ENCODE results near the gene ATXN7L2. TPM values are rescaled to one million over a fixed set of nuclear protein-coding genes. Genes with fewer than 3 reads are reported as not detected.
"Not testable (repeated sequence)": the region's sequence is repeated elsewhere in the genome, so short reads cannot be mapped to it uniquely, and the experiment has no call there.

Gene ATXN7L2, protein sequence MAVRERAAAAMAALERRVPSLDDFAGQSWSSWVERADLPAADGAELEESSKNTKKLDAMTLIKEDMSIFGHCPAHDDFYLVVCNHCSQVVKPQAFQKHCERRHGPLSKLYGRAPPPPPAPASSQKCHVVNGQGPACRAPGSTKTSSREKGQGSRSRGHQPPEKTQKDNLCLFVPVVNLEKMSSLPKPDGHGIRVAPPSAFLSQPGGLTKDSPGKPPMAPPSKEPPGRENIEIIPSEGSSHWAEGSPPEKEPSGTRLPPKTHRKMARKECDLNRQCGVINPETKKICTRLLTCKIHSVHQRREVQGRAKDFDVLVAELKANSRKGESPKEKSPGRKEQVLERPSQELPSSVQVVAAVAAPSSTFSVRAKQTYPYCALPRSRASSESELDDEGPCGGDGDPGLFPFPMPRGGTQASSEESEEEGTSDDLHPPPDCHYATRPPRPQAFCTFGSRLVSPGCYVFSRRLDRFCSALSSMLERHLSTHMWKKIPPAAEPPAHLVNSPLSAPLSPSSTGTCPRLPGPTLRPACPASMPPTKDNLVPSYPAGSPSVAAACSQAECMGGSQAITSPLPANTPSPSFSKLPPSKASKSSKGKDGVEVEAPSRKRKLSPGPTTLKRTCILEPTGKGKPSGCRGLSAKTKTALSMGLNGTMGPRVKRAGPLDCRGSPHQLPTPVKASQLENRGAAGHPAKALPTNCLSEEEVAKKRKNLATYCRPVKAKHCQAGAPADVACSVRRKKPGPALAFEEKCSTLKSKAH
- polyA plus RNA-seq (ENCODE audit: insufficient read length): 31.2 TPM

DNA sequence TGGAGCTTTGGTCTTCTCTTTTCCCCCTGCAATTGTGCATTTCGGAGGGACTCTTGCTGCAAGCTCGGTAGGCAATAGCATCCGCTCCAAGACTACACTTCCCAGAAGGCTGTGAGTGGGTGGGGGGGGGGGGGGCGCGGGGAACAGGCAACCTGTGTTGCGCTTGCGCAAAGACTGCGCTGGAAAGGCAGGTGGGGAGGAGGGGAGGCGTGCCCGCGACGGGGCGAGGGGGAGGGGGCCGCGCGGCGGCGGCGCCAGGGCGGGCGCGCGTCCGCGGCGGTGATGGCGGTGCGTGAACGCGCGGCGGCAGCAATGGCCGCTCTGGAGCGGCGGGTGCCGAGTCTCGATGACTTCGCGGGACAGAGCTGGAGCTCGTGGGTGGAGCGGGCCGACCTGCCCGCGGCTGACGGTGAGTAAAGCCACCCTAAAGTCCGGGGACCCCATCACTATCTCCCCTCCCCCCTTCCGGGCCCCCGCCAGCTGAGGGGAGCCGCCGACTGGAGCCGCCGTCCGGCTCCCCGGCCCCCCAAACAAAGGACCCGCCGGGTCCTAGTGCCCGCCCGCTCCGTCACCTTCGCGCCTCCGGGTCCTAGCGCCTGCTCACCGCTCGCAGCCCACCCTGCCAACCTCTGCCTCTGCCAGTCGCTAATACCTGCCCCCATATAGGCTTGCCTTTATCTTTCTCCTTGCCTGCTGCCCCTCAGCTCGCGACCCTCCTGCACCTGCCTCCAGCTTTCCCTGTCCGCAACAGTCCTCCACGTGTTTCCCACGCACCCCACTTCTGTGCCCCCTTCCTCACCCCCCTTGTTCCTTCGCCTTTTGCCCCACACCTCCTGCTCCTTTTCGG, at the start of gene ATXN7L2:
Gene ATXN7L2 (plus strand): TSS at position 234 of the 847 bp plus-strand sequence. CDS start 49 bp downstream, at position 283.
- DNase-seq: peak; percentile 96

DNA sequence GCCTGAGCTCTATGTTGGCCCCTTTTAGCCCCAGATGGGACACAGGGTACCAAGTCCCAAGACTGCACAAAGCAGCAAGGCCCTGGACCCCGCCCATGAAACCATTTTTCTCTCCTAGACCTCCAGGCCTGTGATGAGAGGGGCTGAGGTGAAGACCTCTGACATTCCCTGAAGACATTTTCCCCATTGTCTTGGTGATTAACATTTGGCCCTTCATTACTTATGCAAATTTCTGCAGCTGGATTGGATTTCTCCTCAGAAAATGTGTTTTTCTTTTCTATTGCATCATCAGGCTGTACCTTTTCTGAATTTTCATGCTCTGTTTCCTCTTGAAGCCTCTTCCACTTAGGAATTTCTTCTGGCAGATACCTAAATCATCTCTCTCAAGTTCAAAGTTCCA, 49.2 kb upstream of the ATXN7L2 start:
- DNase-seq: no peak

DNA sequence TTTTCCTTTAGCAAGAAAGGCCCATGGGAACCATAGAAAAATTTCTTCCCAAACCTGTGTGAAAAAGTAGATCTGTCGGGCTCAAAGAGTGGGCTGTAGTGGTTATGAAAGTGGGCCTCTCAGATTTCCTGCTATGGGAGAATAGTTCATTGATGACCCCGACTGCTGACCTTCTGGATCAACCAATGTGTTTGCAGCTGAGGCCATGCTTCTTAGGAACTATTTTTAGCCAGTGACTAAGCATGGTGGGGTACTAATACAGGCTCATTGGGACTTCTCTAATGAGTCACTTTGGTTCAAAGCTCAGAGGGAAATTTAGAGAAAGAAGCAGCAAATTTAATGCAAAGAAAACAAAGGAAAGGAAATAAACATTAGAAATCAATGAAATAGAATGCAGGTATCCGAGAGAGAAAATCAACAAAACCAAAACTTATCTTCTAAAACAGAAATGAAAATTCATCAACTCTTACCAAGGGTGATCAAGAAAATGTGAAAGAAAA, 44.9 kb upstream of the ATXN7L2 start:
- DNase-seq: no peak

DNA sequence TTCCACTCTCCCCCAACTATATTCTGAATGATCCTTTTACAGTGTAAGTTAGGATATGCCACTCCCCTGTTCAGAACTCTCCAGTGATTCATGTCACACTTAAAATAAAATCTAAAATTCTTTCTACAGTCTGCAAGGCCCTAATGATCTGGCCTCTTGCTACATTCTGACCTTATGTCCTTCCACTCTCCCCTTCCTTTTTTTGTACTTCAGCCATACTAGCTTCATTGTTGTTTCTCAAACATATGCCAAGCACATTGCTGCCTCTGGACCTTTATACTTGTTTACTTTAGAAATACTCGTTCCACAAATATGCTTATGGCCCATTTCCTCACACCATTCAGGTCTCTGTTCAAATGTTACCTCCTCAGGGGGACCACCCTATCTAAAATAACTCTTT, 42.6 kb upstream of the ATXN7L2 start:
- DNase-seq: no peak

DNA sequence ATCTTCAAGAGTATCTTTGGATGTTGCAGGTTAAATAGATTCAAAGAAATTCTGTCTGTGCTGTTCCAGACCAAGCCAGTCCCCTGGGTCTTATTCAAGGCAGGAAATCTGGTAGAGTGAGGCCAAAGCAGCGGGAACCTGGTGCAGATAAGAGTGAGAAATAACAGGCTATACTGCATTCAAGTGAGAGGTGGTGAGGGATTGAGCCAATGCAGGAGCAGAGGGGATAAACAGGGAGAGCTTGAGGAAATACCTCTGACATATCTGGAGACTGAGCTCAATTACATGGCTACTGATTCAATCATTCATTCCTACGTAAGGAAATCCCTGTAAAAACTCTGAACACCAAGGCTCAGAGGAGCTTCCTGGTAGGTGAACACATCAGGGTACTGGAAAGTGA, 40.2 kb upstream of the ATXN7L2 start:
- DNase-seq: no peak

DNA sequence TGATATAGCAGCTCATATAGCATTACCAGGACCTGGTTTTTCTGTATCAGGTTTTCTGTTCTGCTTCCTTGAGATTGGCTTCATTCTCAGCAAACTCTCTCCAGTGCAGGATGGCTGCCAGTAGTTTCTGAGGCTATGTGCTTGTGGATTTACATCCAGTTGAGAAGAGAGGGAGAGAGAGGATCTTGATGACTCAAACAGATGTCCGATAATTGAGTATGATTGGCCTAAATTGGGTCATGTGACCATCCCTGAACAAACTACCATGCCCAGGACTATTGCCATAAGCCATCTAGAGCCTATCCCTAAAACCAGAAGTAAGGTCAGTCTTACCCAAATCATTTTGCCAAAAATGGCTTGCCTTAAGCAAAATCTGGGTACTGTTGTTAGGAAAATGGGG, 39.4 kb upstream of the ATXN7L2 start:
- no peak for DNase-seq

DNA sequence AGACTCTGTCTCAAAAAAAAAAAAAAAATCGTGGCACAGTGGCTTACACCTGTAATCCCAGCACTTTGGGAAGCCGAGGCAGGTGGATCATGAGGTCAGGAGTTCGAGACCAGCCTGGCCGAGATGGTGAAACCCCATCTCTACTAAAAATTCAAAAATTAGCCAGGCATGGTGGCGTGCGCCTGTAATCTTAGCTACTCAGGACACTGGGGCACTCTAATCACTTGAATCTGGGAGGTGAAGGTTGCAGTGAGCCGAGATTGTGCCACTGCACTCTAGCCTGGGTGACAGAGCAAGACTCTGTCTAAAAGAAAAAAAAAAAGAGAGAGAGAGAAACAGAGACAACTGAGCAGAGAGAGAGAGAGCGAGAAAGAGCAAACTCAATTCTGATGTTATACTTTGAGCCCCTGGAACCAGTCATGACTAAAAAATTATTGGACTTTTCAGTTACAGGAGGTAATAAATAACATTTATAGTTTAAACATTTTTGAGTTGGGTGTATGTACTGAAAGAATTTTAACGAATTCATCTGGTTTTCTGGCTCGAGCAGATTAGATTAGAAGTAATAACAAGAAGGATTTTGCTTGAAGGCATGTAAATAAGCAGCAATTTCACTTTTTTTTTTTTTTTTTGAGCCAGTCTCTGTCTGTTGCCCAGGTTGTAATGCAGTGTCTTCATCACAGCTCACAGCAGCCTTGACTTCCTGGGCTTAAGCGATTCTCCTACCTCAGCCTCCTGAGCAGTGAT, 37.6 kb upstream of the ATXN7L2 start:
- not testable (repeated sequence) for DNase-seq

DNA sequence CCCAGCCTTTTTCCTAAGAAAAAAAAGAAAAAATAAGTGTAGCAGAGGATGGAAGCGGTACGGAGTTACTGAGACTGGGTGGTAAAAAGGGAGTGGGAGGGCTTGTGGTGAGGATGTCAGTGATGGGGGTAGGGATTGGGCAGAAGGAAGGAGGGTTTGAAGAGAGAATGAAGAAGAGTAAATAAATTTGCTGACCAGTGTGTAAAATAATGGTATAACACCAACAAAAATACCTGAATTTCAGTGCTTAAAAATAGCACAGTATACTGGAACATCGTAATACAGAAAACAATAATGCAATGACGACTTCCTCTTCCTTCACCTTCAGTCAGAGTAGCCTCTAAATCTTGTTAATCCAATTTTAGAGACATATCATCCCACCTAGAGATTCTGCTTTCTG, 36.2 kb upstream of the ATXN7L2 start:
- no peak for DNase-seq

DNA sequence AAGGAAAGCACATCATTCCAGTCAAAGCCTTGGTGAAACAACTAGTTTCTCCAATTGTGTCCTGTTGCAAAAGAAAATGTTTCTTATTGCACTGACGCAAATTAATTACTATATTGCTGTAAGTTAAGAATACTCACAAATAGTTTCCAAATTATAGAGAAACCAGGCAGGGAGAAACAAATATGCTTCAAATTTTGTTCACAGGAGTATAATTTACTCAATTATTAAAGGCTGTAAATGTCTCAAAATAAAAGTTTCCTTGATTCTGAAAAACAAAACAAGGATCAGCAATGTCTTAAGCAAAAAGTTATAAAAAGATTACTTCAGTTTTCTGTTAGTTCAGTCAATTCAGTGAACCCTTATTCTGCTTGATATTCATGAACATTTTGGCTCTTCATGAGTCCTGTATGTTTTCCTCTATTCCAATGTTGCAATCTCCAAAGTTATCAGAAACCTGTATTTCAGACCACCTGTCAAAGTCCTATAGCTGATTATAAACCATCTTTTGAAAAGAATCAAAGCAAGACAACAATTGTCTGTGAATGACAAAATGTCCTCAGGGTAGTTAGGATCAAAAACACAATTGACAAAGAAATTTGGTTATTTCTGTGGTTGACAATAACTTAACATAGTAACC, 29.1 kb upstream of the ATXN7L2 start:
- no peak for DNase-seq

DNA sequence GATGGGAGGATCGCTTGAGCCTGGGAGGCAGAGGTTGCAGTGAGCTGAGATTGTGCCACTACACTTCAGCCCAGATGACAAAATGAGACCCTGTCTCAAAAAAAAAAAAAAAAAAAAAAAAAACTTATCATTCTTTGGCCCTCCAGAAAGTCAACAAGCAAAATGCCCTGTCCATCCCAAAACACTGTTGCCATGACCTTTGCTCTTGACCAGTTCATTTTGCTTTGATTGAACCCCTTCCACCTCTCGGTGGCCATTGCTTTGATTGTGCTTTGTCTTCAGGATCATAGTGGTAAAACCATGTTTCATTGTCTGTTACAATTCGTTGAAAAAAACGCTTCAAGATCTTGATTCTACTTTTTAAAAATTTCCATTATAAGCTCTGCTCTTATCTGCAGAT, 25.9 kb upstream of the ATXN7L2 start:
- DNase-seq: no peak

DNA sequence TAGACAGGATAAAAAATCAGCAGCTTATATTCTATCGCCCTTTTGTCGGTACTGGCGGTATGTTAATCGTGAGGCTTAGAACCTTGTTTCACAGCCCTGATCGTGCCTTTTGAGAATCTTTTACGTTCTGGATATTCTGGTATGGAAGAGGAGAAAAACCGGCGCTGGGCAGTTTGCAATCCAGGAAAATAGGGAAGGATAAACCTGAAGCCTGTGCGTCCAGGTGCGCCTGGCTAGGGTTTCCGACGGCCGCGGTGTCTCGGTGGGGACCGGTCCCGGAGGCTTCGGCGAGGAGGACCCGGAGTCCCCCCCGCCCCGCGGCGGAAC, 17.6 kb upstream of the ATXN7L2 start:
- no peak for DNase-seq

DNA sequence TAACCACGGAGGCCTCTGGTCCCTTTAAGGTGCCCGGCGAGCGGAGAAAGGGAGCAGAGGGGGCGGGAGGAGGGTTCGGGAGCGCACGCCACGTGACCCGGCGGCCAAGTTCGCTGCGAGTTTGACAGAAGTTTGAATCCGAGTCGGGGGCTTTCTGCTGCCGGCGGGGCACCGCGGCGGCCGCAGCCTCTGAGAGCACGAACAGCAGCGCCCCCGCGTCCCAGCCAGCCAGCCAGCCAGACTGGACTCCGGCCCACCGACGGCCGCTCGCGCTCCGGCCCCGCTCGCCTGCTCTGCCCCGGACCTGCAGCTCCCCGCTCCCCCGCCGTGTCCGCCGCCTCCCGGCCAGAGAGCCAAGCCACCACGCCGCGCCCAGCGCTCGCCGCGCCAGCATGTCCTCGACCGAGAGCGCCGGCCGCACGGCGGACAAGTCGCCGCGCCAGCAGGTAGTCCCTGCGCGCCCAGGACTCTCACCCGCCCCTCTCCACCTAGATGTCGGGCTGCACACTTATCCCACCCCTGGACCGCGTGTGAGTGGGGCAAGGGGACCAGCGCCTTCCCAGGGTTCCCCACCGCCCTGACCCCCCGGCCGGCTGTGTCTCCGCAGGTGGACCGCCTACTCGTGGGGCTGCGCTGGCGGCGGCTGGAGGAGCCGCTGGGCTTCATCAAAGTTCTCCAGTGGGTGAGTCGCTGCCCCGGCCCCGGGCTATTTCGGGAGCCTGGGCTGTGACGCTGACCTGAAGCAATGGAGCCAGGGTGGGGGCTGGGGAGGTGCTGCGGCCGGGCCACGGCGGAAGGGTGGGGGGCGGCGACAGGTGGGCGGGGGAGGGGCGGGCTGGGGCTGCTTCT, 17.0 kb upstream of the ATXN7L2 start, which contains the start of gene SYPL2:
Gene SYPL2 (plus strand): TSS at position 95 of the 849 bp plus-strand sequence. CDS start 298 bp downstream, at position 393.
- no peak for DNase-seq

DNA sequence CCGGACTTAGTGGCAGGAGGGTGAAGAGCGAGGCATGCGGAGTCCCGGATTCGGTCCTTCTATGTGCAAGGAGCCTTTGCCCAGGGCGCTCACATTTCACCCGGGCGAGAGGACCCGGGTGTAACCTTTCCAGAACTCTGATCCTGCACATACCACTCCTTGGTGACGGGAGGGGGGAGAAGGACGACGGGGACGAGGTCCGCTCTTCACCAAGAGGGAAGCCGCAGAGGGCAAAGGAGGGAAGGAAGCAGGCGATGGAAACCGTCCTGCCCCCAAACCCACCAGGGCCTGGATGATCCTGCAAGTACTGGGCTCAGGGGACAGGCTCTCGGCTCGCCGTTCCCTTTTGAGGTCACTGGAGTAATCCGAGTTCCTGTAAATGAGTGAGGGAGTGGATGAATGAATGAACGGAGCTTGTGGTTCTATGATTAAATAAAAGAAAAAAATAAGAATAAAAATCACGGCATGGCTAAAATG, 16.4 kb upstream of the ATXN7L2 start:
- DNase-seq: no peak

DNA sequence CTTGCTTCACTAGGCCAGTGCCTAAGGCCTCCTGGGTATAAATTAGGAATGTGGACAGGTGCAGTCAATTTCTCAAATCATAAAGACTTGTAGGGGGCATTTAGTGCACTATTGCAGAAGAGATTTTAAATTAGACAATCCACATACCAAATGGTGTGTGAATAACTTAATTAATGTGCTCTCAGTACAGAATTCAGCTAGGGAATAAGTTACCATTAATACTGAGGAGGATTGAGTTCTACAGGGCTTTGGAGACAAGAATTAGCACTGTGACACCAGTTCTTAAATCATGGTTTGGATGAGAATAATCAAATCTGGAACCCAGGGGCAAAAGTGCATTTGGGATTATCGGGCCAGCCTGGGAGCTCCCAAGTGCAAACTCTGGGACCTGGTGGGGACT, 15.6 kb upstream of the ATXN7L2 start:
- no peak for DNase-seq

DNA sequence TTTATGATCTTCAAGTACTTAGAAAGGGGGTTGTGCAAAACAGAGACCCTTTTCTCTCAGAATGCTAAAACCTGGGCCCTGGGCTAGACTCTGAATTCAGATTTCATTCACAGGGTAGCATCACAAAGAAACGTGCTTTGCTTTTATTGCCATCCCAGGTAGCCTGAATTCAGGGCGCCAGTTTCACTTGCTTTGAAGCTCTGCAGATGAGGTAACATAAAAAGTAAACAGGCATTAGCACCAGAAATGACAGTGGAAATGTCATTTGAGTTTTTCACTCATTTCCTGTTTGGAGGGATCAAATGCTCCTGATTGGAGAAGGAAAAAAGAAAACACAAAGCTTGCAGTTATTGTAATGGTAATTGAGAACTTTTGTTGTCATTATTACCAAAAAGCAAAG, 14.8 kb upstream of the ATXN7L2 start:
- no peak for DNase-seq

DNA sequence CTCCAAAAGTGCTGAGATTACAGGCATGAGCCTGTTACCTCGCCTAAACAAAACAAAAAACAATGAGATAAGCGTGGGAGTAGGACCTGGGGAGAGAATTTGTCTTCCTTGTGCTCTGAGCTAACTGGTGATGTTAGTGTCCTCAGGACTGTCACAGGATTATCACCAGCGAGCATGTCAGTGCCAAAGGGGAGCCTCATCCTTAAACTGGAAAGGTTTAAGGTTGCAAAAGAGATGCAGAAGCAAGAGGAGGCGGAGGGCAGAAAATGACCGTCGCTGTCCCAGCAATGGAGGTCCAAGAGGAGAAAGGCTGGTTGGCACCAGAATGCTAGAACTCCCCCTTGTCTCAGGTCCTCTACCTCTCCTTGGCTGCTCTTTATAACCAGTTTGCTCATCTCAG, 13.5 kb upstream of the ATXN7L2 start:
- DNase-seq: no peak

DNA sequence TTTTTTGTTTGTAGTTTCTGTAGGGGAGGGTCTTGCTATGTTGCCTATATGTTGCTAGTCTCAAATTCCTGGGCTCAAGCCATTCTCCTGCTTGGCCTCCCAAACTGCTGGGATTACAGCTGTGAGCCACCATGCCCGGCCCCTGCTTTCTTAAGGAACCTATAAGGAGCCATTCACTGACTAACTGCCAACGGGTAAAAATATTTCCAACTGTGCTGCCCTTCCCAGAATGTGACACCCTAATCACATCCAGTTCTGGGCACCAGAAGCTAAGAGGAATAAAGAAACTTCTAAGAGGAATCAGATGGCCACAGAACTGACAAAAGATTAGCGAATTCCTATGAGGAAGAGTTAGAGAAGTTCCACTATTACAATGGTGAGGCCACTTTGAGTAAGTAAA, 10.9 kb upstream of the ATXN7L2 start:
- DNase-seq: no peak

DNA sequence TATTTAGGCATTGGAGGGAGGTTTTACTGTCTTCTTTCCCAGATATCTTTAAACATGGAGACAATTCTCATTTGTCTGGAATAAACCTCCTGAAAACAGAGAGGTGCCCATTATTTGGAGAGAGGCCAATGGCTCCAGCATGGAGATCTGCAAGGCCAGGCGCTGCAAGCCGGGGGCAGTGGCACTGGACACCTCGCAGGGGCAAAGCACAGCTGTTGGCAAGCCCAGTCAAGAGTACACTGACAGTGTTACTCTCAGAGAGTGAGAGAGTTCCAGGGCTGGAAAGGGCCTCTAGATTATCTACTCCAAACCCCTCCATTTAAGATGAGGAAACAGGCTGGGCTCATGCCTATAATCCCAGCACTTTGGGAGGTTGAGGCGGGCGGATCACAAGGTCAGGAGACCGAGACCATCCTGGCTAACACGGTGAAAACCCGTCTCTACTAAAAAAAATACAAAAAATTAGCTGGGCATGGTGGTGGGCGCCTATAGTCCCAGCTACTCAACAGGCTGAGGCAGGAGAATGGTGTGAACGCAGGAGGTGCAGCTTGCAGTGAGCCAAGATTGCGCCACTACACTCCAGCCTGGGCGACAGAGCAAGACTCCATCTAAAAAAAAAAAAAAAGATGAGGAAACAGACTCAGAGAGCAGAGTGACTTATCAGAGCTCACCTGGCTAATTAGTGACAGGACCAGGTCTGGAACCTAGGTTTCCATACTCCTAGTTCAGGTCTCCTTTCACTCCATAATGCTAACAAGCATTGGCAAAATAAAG, 10.2 kb upstream of the ATXN7L2 start:
- not testable (repeated sequence) for DNase-seq

DNA sequence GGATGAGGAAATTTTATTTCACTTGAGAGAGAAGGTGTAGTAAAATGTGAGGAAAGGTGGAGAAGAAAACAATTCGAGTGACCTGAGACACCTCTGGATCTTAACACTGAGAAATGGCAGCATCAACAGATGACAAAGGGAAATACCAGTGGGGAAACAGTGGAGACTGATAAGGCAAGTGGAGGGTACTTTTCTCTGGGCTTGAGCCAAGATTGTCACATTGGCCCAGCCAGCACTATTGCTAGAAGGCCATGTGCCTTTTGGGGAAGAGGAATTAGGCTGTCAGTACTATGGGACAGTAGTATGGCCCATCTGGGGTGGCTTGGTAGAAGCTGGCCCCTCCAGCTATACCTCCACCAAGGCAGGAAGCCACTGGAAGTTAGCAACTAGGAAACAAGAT, 9.0 kb upstream of the ATXN7L2 start:
- DNase-seq: no peak

DNA sequence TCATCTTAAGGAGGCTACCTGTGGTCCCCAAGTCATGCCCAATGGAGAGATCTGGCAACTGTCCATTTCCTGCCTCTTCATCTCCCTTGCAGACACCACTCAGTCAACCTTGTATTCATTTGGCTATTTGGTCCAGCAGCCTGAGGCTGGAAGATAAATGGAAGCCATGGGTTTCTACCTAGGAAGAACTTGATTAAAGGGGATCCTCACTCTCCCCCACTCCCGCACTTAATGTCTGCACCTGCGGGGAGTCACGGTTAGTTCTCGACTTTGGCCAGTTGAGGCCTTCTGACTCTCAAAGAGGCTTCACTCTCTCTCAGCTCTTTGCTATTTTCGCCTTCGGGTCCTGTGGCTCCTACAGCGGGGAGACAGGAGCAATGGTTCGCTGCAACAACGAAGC, 8.4 kb upstream of the ATXN7L2 start:
- no peak for DNase-seq

All from hindlimb muscle (tissue), 1 donor.